ENCODE measurements around the gene MICU2. TPM values are rescaled to one million over a fixed set of nuclear protein-coding genes. Genes with fewer than 3 reads are reported as not detected.

The MICU2 gene
- polyA plus RNA-seq, 1 donor from 2014 or later, result 223 TPM

DNA sequence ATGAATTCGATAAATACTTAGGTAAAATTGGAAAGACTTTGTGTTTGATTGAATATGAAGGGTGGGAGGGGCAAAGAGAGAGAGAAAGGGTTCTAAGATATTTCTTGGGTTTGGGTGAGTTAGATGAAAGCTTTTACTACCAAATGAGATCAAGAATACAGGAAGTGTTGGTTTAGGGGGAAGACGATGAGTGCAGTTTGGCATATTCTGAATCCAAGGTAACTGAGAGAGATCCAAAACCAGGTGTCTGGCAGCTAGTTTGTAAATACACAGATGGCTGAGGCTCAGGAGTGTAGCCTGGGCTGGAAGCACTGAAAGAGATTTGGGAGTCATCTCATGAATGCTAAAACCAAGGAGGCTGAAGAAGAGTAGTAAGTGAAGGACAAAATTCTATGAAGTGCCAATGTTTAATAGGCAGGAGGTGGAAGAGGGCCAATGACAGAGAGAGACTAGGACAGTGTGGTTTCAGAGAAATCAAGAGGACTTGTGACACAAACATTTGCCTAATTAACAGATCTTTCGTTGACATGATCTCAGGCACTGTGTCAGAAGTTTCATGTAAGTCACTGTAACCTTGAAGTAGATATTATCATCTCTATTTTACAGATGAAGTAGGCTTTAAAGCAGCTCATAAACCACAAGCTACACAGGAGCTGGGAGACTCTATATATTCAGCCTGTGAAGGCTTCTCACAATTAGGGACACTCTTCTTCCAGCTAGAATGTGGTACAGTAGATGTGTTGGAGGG, 74.7 kb downstream of the MICU2 start:
- no peaks in the 10 kb centered on the region for H4K20me1 ChIP-seq (ENCODE audit: insufficient read depth)
- no peak overlapping the region for H3K9ac ChIP-seq (ENCODE audit: low read length)
- H3K9me3 ChIP-seq (ENCODE audit: low read length), result no peaks in the 10 kb centered on the region
- H3K36me3 ChIP-seq (ENCODE audit: insufficient read depth, low read length), result no peaks in the 10 kb centered on the region
- H3K27ac ChIP-seq (ENCODE audit: low read length), result no peak overlapping the region
- H2AFZ ChIP-seq (ENCODE audit: low read depth, low read length), result no peak overlapping the region
- H3K27me3 ChIP-seq (ENCODE audit: insufficient read depth, low read depth, low read length), result no peaks in the 10 kb centered on the region
- H3K4me2 ChIP-seq (ENCODE audit: low read length), result no peak overlapping the region
- no peak overlapping the region for H3K4me3 ChIP-seq (ENCODE audit: low read length)
- H3K79me2 ChIP-seq (replicated peaks; ENCODE audit: insufficient read depth, low read length), result no peaks in the 10 kb centered on the region
- H3F3A ChIP-seq (ENCODE audit: insufficient read depth, low read length, poor library complexity, severe bottlenecking), result no peaks in the 10 kb centered on the region
- H3K9me2 ChIP-seq (ENCODE audit: insufficient read depth, low read length), result no peaks in the 10 kb centered on the region
- TF ChIP-seq TAF1 (IDR thresholded peaks at IDR 0.05; ENCODE audit: low read depth) (no peak), POLR2AphosphoS5 (IDR thresholded peaks at IDR 0.05) (no peak), EZH2 (IDR thresholded peaks at IDR 0.05; ENCODE audit: borderline replicate concordance, insufficient read depth, low read length, poor library complexity, severe bottlenecking) (no peak), EP300 (conservative IDR thresholded peaks at IDR 0.05; ENCODE audit: poor library complexity, severe bottlenecking) (no peak), MXI1 (conservative IDR thresholded peaks at IDR 0.05; ENCODE audit: poor library complexity, severe bottlenecking) (no peak)
- TF ChIP-seq, protein P1, sequence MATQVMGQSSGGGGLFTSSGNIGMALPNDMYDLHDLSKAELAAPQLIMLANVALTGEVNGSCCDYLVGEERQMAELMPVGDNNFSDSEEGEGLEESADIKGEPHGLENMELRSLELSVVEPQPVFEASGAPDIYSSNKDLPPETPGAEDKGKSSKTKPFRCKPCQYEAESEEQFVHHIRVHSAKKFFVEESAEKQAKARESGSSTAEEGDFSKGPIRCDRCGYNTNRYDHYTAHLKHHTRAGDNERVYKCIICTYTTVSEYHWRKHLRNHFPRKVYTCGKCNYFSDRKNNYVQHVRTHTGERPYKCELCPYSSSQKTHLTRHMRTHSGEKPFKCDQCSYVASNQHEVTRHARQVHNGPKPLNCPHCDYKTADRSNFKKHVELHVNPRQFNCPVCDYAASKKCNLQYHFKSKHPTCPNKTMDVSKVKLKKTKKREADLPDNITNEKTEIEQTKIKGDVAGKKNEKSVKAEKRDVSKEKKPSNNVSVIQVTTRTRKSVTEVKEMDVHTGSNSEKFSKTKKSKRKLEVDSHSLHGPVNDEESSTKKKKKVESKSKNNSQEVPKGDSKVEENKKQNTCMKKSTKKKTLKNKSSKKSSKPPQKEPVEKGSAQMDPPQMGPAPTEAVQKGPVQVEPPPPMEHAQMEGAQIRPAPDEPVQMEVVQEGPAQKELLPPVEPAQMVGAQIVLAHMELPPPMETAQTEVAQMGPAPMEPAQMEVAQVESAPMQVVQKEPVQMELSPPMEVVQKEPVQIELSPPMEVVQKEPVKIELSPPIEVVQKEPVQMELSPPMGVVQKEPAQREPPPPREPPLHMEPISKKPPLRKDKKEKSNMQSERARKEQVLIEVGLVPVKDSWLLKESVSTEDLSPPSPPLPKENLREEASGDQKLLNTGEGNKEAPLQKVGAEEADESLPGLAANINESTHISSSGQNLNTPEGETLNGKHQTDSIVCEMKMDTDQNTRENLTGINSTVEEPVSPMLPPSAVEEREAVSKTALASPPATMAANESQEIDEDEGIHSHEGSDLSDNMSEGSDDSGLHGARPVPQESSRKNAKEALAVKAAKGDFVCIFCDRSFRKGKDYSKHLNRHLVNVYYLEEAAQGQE (IDR thresholded peaks at IDR 0.05; ENCODE audit: borderline replicate concordance), result no peak
- TF ChIP-seq, protein P2, sequence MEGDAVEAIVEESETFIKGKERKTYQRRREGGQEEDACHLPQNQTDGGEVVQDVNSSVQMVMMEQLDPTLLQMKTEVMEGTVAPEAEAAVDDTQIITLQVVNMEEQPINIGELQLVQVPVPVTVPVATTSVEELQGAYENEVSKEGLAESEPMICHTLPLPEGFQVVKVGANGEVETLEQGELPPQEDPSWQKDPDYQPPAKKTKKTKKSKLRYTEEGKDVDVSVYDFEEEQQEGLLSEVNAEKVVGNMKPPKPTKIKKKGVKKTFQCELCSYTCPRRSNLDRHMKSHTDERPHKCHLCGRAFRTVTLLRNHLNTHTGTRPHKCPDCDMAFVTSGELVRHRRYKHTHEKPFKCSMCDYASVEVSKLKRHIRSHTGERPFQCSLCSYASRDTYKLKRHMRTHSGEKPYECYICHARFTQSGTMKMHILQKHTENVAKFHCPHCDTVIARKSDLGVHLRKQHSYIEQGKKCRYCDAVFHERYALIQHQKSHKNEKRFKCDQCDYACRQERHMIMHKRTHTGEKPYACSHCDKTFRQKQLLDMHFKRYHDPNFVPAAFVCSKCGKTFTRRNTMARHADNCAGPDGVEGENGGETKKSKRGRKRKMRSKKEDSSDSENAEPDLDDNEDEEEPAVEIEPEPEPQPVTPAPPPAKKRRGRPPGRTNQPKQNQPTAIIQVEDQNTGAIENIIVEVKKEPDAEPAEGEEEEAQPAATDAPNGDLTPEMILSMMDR (IDR thresholded peaks at IDR 0.05; ENCODE audit: poor library complexity, severe bottlenecking), result no peak

DNA sequence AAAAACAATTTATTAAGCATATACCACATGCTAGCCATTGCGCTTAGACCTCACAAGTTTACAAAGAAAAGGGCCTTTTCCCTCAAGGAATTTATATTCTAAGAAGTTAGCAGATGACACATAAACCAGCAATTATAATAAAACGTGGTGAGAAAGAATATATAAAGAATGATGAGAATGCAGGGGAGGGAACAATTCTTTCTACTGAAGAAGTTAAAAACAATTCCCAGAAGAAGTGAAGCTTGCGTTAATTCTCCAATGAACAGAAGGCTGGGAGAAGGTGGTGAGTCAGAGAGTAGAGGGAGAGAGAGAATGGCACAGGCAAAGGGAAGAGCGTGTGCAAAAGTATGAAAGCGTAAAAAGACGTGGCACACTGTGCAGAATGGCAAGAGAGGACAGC, 75.4 kb downstream of the MICU2 start:
- H3K9me2 ChIP-seq (ENCODE audit: insufficient read depth, low read length), result no peaks in the 10 kb centered on the region
- no peaks in the 10 kb centered on the region for H3F3A ChIP-seq (ENCODE audit: insufficient read depth, low read length, poor library complexity, severe bottlenecking)
- H4K20me1 ChIP-seq (ENCODE audit: insufficient read depth), result no peaks in the 10 kb centered on the region
- H3K36me3 ChIP-seq (ENCODE audit: insufficient read depth, low read length), result no peaks in the 10 kb centered on the region
- no peaks in the 10 kb centered on the region for H3K79me2 ChIP-seq (replicated peaks; ENCODE audit: insufficient read depth, low read length)
- H3K9me3 ChIP-seq (ENCODE audit: low read length), result no peaks in the 10 kb centered on the region
- no peak overlapping the region for H3K27ac ChIP-seq (ENCODE audit: low read length)
- H3K27me3 ChIP-seq (ENCODE audit: insufficient read depth, low read depth, low read length), result no peaks in the 10 kb centered on the region
- H3K9ac ChIP-seq (ENCODE audit: low read length), result no peak overlapping the region
- TF ChIP-seq EZH2 (IDR thresholded peaks at IDR 0.05; ENCODE audit: borderline replicate concordance, insufficient read depth, low read length, poor library complexity, severe bottlenecking) (no peak), RAD21 (conservative IDR thresholded peaks at IDR 0.05) (no peak), POLR2AphosphoS5 (IDR thresholded peaks at IDR 0.05) (no peak), MXI1 (conservative IDR thresholded peaks at IDR 0.05; ENCODE audit: poor library complexity, severe bottlenecking) (no peak), EP300 (conservative IDR thresholded peaks at IDR 0.05; ENCODE audit: poor library complexity, severe bottlenecking) (no peak), SMC3 (conservative IDR thresholded peaks at IDR 0.05; ENCODE audit: poor library complexity) (no peak)
- TF ChIP-seq, protein P2 (IDR thresholded peaks at IDR 0.05; ENCODE audit: poor library complexity, severe bottlenecking), result no peak
- TF ChIP-seq, protein P1 (IDR thresholded peaks at IDR 0.05; ENCODE audit: borderline replicate concordance), result no peak
- no peak overlapping the region for H3K4me3 ChIP-seq (ENCODE audit: low read length)
- H2AFZ ChIP-seq (ENCODE audit: low read depth, low read length), result no peak overlapping the region
- H3K4me2 ChIP-seq (ENCODE audit: low read length), result no peak overlapping the region

Data from neural cell (in vitro differentiated cells).